ENCODE data around the gene PLEKHG5.

DNA sequence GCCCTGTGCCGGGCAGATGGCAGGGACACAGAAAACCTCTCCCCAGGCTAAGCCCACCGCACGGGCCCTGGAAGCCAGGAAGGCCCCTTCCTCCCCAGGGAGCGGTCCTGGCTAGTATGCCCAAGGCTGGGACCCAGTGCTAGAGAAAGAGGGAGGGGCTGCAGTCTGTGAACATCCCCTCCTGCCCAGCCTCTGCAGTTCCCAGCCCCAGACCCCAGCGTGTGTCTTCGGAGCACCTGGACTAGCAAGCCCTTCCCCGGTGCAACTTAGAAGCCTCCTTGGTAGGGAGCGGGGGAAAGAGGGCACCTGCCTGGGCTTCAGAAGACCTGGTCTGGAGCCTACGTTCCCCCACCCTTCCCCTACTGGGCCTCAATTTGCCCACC lies 2.1 kb downstream of the PLEKHG5 start:
- TF ChIP-seq POLR2A (IDR thresholded peaks at IDR 0.05) (no peak), CTCF (IDR thresholded peaks at IDR 0.05) (no peak), POLR2AphosphoS5 (IDR thresholded peaks at IDR 0.05) (no peak)

All from transverse colon (tissue), 4 donors.